Hematopoietic multipotent progenitor cell treated with erythropoietin and hydrocortisone succinate and interleukin-3 and kit ligand, for 6 days (in vitro differentiated cells): ENCODE measurements around the gene ARPC4.
A peak's percentile ranks its signal among the peaks of the same experiment; 100 is the strongest.
"Not testable (repeated sequence)": the region's sequence is repeated elsewhere in the genome, so short reads cannot be mapped to it uniquely, and the experiment has no call there.

Source experiments
- DNase-seq: peaks from one replicate; pipeline ENCODE4 v3.0.0-alpha.2; 2015

The ARPC4 gene

DNA sequence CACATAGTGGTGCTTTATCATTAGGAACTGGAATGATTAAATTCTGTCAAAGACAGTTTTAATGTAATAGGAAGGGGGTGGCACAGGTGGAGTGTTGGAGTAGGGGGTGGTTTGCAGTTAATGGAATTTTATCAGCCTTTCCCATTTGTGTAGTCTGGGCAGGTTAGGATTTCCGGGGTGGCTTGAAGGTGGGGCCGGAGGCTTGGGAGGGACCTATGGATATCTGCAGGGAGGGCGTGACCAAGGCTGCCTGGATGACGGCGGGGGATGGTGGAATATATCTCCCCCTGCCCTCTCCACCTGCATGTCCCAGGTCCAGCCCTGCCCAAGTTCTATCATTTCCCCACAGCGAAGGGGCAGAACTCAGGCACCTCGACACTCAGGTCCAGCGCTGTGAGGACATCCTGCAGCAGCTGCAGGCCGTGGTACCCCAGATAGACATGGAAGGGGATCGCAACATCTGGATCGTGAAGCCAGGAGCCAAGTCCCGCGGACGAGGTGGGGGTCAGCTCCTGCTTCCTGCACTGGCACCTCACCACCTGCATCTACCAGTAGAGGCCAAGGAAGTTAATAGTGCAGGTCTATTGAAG, 32.7 kb downstream of the ARPC4 start:
- DNase-seq, result no peak

- DNase-seq, result peak; percentile 64
Measured at GRCh38 chr3:9826815-9827573, 34.1 kb downstream of the ARPC4 start.

GRCh38 chr3:9828801-9829755, 36.2 kb downstream of the ARPC4 start:
- DNase-seq, result no peak

DNA sequence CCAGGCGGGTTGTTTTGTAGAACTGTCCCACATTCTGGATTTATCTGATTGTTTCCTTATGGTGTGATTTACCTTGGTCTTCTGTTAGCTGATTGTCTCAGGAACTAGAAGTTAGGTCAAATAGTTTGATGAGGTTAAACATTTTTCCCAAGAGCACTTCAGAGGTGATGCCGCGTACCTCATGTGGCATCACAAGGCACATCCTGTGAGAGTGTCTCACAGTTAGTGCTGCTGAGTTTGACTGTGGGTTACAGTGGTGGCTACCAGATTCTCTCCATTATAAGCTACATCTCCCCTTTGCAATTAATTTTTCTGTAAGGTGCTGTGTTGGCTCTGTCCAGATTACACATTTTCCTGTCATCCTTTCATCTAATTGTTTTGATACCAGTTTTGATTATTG, 38.4 kb downstream of the ARPC4 start:
- DNase-seq, result no peak

DNA sequence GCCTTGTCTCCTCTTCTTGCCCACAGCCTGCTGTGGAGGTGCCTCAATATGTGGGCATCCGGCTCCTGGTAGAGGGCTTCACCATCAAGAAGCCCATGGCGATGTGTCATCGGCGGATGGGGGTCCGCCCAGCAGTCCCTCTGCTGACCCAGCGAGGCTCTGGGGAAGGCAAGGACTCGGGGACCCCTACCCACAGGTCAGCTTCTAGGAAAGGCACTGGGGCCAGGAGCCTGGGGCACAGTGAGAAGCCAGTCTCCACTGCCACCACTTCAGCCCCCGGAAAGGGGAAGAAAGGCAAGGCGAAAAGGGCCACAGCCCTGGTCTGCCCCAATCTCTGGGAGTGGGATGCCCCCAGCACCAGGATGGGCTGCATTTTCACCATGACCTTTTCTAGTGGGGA, 40.2 kb downstream of the ARPC4 start:
- DNase-seq, result no peak

DNA sequence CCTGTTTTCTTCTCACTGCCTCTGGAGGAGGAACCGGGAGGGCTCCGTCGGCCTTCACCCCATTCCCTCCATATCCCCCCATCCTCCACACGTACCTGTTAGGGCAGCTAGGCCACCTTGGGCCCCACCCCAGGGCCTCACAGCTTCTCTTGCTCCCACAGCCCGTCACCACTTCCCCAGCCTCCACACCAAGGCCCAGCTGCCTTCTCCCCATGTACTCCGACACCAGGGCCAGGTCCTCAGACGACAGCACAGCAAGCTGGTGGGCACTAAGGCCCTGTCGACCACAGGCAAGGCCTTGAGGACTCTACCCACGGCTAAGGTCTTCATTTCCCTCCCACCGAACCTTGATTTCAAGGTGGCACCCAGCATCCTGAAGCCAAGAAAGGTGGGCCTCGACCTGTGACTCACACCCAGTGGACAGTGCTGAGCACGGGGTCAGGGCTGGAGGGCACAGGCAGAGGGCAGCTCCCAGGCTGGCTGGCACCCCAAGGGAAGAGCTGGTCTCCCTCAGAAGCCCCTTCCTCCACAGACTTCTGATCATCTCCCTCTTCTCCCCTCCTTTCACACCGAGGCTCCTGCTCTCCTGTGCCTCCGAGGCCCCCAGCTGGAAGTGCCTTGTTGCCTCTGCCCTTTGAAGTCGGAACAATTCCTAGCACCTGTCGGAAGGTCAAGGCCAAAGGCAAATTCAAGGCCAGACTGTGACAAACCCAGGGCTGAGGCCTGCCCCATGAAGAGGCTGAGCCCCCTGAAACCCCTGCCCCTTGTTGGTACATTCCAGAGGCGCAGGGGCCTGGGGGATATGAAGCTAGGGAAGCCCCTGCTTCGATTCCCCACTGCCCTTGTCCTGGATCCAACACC, 41.9 kb downstream of the ARPC4 start:
- no peak for DNase-seq

GRCh38 chr3:9837701-9838582, 45.1 kb downstream of the ARPC4 start:
- peak; percentile 23 for DNase-seq

DNA sequence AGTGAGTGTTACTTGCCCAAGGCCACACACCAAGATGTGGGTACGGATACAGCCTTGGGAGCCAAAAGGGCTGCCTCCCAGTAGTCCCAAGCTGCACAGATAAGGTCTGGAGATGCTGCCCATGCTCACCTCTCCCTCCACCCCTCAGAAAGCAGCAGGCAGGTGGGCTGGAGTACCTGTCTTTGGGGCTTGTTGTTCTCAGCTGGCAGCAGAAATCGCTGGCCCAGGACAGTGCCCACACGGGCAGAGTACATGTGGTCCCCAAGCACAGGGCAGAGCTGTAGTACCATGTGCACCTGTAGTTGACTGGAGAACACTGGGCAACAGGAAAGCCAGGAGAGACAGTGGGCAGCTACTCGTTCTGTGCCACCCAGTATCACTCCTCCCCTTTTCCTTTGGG, 46.0 kb downstream of the ARPC4 start:
- DNase-seq, result no peak

DNA sequence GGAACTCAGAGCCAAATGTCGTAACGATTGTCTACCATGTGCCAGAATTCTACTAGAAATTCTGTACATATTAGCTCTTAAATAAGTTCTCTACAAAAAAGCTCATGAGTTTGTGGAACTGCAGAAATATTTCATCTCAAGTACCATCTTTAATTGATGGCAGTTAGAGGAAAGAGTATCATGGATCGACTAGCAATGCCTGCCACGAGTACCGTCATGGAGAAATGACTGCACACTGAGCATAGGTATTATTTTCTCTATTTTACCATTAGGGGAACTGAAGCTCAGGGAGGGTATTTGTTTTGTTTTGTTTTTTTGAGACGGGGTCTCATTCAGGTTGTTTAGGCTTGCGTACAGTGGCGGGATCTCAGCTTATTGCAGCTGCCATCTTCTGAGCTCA, 48.1 kb downstream of the ARPC4 start:
- DNase-seq, result no peak

DNA sequence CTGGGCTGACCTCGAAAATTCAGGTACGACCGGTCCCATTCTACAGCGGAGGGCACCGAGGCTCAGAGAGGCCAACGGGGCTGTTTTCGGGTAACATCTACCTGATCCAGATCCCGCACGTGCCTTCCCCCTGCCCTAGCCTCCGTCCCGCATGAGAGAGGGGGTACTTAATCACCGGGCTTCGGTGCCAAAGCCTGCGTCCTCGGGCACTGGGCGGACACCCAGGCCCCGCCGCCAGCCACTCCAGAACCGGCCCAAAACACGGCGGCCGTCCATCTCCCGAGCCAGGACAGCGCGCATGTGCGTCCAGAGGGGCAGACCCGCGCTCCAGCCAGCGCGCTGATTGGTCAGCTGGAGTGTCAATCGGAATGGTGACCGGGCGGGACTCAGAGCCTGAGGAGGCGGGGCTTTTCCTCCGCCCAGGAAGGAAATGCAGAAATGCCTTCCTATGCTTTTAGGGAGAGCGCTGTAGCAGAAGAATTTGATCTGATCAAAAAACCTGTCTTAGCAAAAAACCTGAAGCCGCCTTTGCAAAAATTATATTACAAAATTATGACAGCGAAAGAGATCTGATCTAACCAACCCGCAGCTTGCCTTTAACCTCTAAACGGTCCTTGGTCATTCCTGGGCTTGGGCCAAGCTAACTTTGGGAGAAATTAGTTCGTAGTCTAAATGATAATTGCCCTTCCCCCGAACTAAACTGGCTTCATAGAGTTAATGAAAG, 51.0 kb downstream of the ARPC4 start, which contains the start of gene RPUSD3:
TSS of gene RPUSD3 (minus strand) at position 294 of the 724 bp plus-strand sequence. CDS start at position 276, 18 bp downstream.
- peak; percentile 97 for DNase-seq

GRCh38 chr3:9846231-9846630, 53.3 kb downstream of the ARPC4 start:
- DNase-seq, result no peak

- peak; percentile 22 for DNase-seq
Measured at GRCh38 chr3:9846931-9847488, 54.1 kb downstream of the ARPC4 start.

GRCh38 chr3:9847870-9848269, 55.0 kb downstream of the ARPC4 start:
- DNase-seq, result not testable (repeated sequence)

DNA sequence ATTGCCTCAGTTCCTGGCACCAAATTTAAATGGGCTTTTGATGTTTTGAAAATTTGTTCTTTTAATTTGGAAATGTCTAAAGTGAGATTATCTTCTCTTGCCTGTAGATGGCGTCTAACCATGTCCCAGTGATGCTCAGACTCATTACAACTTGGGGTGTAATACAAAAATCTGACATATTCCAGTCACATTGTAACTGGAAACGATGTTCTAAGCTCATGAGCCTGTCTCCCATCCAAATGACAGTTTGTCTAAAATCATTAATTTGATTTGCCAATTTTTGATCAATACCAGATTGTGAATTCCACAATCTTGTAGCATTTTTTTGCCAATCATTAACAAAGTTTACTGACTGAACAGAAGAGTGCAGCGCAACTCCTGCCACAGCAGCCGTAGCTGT, 56.0 kb downstream of the ARPC4 start:
- peak; percentile 68 for DNase-seq

DNA sequence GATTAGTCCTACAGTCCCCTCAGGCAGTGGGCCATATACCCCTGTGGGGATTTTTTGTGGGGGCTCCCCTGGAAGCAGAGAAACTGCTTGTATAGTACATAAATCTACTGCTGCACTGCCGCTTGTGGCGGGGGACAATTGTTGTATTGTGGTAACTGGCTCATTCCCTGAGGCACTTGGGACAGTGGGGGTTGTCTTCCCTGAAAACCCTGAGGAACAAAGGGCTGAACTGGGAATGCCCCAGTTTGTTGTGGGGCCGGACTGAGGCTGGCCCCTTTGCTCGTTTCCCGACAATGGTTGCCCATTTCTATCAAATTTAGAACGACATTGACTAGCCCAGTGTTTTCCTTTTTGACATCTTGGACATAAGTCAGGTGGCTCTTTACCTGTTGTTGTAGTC, 58.5 kb downstream of the ARPC4 start:
- DNase-seq, result not testable (repeated sequence)

- DNase-seq, result not testable (repeated sequence)
Measured at GRCh38 chr3:9851926-9852325, 59.0 kb downstream of the ARPC4 start.

GRCh38 chr3:9852528-9852927, 59.6 kb downstream of the ARPC4 start:
- DNase-seq, result no peak

DNA sequence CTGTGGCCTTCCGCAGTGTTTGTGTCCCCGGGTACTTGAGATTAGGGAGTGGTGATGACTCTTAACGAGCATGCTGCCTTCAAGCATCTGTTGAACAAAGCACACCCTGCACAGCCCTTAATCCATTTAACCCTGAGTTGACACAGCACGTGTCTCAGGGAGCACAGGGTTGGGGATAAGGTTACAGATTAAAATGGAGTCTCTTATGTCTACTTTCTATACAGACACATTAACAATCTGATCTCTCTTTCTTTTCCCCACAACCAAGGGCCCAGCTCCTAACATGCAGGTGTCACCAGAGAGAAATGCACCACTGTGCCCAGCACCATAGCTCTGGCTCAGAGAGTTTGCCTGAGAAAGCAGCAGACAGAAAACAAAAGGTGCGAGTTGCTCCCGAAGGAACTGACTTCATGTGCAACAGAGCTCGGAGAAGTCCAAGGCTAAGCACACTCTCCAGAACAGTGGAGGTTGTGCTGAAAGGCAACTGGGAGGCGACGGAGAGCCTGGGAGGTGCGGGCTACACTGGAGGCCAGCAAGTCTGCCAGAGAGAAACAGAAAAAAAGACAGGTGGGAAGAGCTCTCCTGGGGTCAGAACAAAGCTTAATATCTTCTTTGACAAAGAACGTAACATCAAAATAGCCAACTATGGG, 61.5 kb downstream of the ARPC4 start:
- DNase-seq, result not testable (repeated sequence)

DNA sequence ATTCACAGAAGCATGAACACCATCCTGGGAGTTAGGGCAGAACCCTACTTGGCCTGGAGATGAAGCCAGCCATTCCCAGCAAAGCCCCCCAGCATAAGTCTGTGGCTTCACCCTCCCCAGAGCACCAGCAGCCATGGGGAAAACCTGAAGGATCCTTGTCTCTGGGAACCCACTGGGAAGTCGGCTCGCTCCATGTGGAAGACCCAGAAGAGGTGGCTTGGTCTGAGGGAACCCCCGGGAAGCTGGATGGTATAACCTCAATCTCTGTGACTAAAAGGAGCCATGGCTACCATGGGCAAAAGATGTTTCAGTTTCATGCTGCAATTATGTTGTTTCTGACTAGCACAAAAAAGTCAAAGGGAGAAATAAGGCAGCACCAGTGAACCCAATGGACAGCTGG, 62.7 kb downstream of the ARPC4 start:
- DNase-seq, result no peak
